SU-DHL-6 (cell line): ENCODE data around the gene HSD3B2.

ENCODE experiments used
- H2AFZ ChIP-seq: fragments of 200-600 bp; sonication (generic); 2 replicates; pipeline ENCODE4 v1.6.1; 2014; ENCODE audit warnings: low read depth, mild to moderate bottlenecking, moderate library complexity, mixed read lengths, antibody characterized with exemption, low read length; ENCODE audit not compliant: severe bottlenecking
- H3F3A ChIP-seq: fragments of 200-600 bp; shearing (Covaris generic); 2 replicates; pipeline ENCODE4 v1.6.0; 2016; ENCODE audit warnings: antibody characterized with exemption, mild to moderate bottlenecking; ENCODE audit not compliant: insufficient read depth
- H3K27ac ChIP-seq: fragments of 200-600 bp; sonication (generic); 2 replicates; pipeline ENCODE4 v1.5.1; 2016; ENCODE audit warnings: low read depth, mild to moderate bottlenecking, low read length, moderate library complexity, mixed read lengths
- H3K27me3 ChIP-seq: fragments of 200-600 bp; sonication (generic), shearing (Covaris generic); 2 replicates; pipeline ENCODE4 v1.6.0; 2014; ENCODE audit warnings: mild to moderate bottlenecking, low read length
- H3K36me3 ChIP-seq: fragments of 200-600 bp; sonication (generic); 2 replicates; pipeline ENCODE4 v1.6.1; 2014; ENCODE audit warnings: mild to moderate bottlenecking, low read length, mixed read lengths
- H3K4me2 ChIP-seq: fragments of 300-600, 200-600 bp; shearing (Covaris generic), sonication (generic); 2 replicates; pipeline ENCODE4 v1.6.0; 2014; ENCODE audit warnings: low read length, low read depth, mild to moderate bottlenecking; ENCODE audit not compliant: poor library complexity, severe bottlenecking
- H3K4me3 ChIP-seq: fragments of 200-600 bp; sonication (generic); 2 replicates; pipeline ENCODE4 v1.5.1; 2014; ENCODE audit warnings: antibody characterized with exemption, low read length, mild to moderate bottlenecking, mixed read lengths; ENCODE audit not compliant: insufficient read depth, poor library complexity, severe bottlenecking
- H3K79me2 ChIP-seq: fragments of 200-600 bp; sonication (generic); 2 replicates; pipeline ENCODE4 v1.6.1; 2014; ENCODE audit warnings: mild to moderate bottlenecking, low read length, moderate library complexity; ENCODE audit not compliant: insufficient read depth
- H3K9ac ChIP-seq: fragments of 200-600 bp; sonication (generic); 2 replicates; pipeline ENCODE4 v1.7.0; 2014; ENCODE audit warnings: mild to moderate bottlenecking, low read length
- H3K9me2 ChIP-seq: fragments of 200-600 bp; sonication (generic); replicated peaks from 2 replicates; pipeline ENCODE4 v1.6.1; 2014; ENCODE audit warnings: low read length; ENCODE audit not compliant: insufficient read depth
- H3K9me3 ChIP-seq: fragments of 200-600 bp; sonication (generic); 2 replicates; pipeline ENCODE4 v1.6.1; 2014; ENCODE audit warnings: low read length, mixed read lengths; ENCODE audit not compliant: insufficient read depth
- H4K20me1 ChIP-seq: fragments of 200-600 bp; sonication (generic); 2 replicates; pipeline ENCODE4 v1.6.1; 2014; ENCODE audit warnings: low read depth, mild to moderate bottlenecking, antibody characterized with exemption, low read length, moderate library complexity, mixed read lengths
- CTCF ChIP-seq: fragments of 200-600 bp; sonication (generic); IDR thresholded peaks from one replicate; pipeline ENCODE4 v1.5.1; 2017; ENCODE audit warnings: antibody characterized with exemption, mild to moderate bottlenecking, low read length, moderate library complexity; ENCODE audit not compliant: insufficient read depth, poor library complexity, severe bottlenecking
- EZH2phosphoT487 ChIP-seq: fragments of 200-600 bp; sonication (generic), shearing (Covaris generic); conservative IDR thresholded peaks from 2 replicates; pipeline ENCODE4 v1.6.1; 2018; ENCODE audit warnings: mild to moderate bottlenecking, antibody characterized with exemption, low read length, moderate library complexity, mixed read lengths

The HSD3B2 gene

GRCh38 chr1:119397986-119398385 is 17.0 kb upstream of the HSD3B2 start:
- Histone ChIP-seq H3K36me3 (no peaks in the 10 kb centered on the region), H3K79me2 (no peaks in the 10 kb centered on the region), H4K20me1 (no peaks in the 10 kb centered on the region), H3K4me2 (no peak overlapping the region), H3K27ac (no peak overlapping the region), H2AFZ (no peak overlapping the region), H3K9me2 (no peaks in the 10 kb centered on the region), H3F3A (no peaks in the 10 kb centered on the region), H3K27me3 (no peaks in the 10 kb centered on the region), H3K4me3 (no peak overlapping the region), H3K9me3 (no peaks in the 10 kb centered on the region), H3K9ac (no peak overlapping the region)
- no peak for TF ChIP-seq EZH2phosphoT487
- TF ChIP-seq CTCF, result no peak

- no peak overlapping the region for H2AFZ ChIP-seq
- H3K27ac ChIP-seq, result no peak overlapping the region
- no peak overlapping the region for H3K4me2 ChIP-seq
- no peak overlapping the region for H3K4me3 ChIP-seq
- no peaks in the 10 kb centered on the region for H4K20me1 ChIP-seq
- no peaks in the 10 kb centered on the region for H3K36me3 ChIP-seq
- H3K79me2 ChIP-seq, result no peaks in the 10 kb centered on the region
- H3K9ac ChIP-seq, result no peak overlapping the region
- 0 out of 2 replicates have a peak, but pooled peaks cover 4% of the 10 kb centered on the region for H3K9me3 ChIP-seq
- no peaks in the 10 kb centered on the region for H3K27me3 ChIP-seq
- no peaks in the 10 kb centered on the region for H3F3A ChIP-seq
- TF ChIP-seq EZH2phosphoT487 (no peak), CTCF (no peak)
- no peaks in the 10 kb centered on the region for H3K9me2 ChIP-seq
Measured at GRCh38 chr1:119404736-119405135, 10.2 kb upstream of the HSD3B2 start.

- no peaks in the 10 kb centered on the region for H3K27me3 ChIP-seq
- TF ChIP-seq CTCF (no peak), EZH2phosphoT487 (no peak)
- H3K4me3 ChIP-seq, result no peak overlapping the region
- H3K4me2 ChIP-seq, result no peak overlapping the region
- no peak overlapping the region for H3K9ac ChIP-seq
- no peak overlapping the region for H3K27ac ChIP-seq
- H2AFZ ChIP-seq, result no peak overlapping the region
- no peaks in the 10 kb centered on the region for H3K36me3 ChIP-seq
- H3K79me2 ChIP-seq, result no peaks in the 10 kb centered on the region
- no peaks in the 10 kb centered on the region for H3K9me3 ChIP-seq
- H3F3A ChIP-seq, result no peaks in the 10 kb centered on the region
- H3K9me2 ChIP-seq, result no peaks in the 10 kb centered on the region
- no peaks in the 10 kb centered on the region for H4K20me1 ChIP-seq
Measured at GRCh38 chr1:119409731-119410130, 5.2 kb upstream of the HSD3B2 start.

- H3K9me3 ChIP-seq, result no peaks in the 10 kb centered on the region
- no peaks in the 10 kb centered on the region for H3K79me2 ChIP-seq
- no peaks in the 10 kb centered on the region for H3K9me2 ChIP-seq
- TF ChIP-seq CTCF, result no peak
- TF ChIP-seq EZH2phosphoT487, result no peak
- no peak overlapping the region for H2AFZ ChIP-seq
- H3K9ac ChIP-seq, result no peak overlapping the region
- no peaks in the 10 kb centered on the region for H3K27me3 ChIP-seq
- no peak overlapping the region for H3K4me3 ChIP-seq
- no peak overlapping the region for H3K27ac ChIP-seq
- no peaks in the 10 kb centered on the region for H4K20me1 ChIP-seq
- no peaks in the 10 kb centered on the region for H3K36me3 ChIP-seq
- H3F3A ChIP-seq, result no peaks in the 10 kb centered on the region
- no peak overlapping the region for H3K4me2 ChIP-seq
Measured at GRCh38 chr1:119410961-119411360, 4.0 kb upstream of the HSD3B2 start.
